H9 (cell line): ENCODE measurements around the gene IQGAP2. TPM values are rescaled to one million over a fixed set of nuclear protein-coding genes. Genes with fewer than 3 reads are reported as not detected.
A peak's percentile ranks its signal among the peaks of the same experiment; 100 is the strongest.

Experiments
- DNase-seq: peaks from one replicate; pipeline ENCODE4 v3.0.0-alpha.2; 2017
- H2AFZ ChIP-seq: one replicate; pipeline ENCODE4 v1.6.1; 2013; ENCODE audit warnings: mild to moderate bottlenecking, low read length, control low read depth, moderate library complexity
- H2AK5ac ChIP-seq: 2 replicates; pipeline ENCODE4 v1.6.1; 2013; ENCODE audit warnings: low read length, control low read depth, mixed read lengths; ENCODE audit not compliant: insufficient read length
- H2BK120ac ChIP-seq: one replicate; pipeline ENCODE4 v1.6.1; 2013; ENCODE audit warnings: low read depth, mild to moderate bottlenecking, low read length, control low read depth, inconsistent platforms; ENCODE audit not compliant: poor library complexity, severe bottlenecking
- H2BK12ac ChIP-seq: 2 replicates; pipeline ENCODE4 v1.6.1; 2013; ENCODE audit warnings: low read length, control low read depth, mixed read lengths, low read depth; ENCODE audit not compliant: insufficient read length
- H2BK15ac ChIP-seq: 2 replicates; pipeline ENCODE4 v1.6.1; 2013; ENCODE audit warnings: low read depth, low read length, control low read depth
- H2BK20ac ChIP-seq: one replicate; pipeline ENCODE4 v1.6.1; 2013; ENCODE audit warnings: low read depth, mild to moderate bottlenecking, low read length, control low read depth, inconsistent platforms; ENCODE audit not compliant: poor library complexity, severe bottlenecking
- H2BK5ac ChIP-seq: 2 replicates; pipeline ENCODE4 v1.6.1; 2013; ENCODE audit warnings: low read length, control low read depth, mixed read lengths; ENCODE audit not compliant: insufficient read length
- H3K14ac ChIP-seq: 2 replicates; pipeline ENCODE4 v1.6.1; 2013; ENCODE audit warnings: low read length, control low read depth; ENCODE audit not compliant: insufficient read depth
- H3K18ac ChIP-seq: 2 replicates; pipeline ENCODE4 v1.6.1; 2013; ENCODE audit warnings: low read depth, mild to moderate bottlenecking, mixed read lengths, low read length, control low read depth; ENCODE audit not compliant: insufficient read length
- H3K23ac ChIP-seq: 2 replicates; pipeline ENCODE4 v1.6.1; 2013; ENCODE audit warnings: low read length, control low read depth, mixed read lengths, low read depth; ENCODE audit not compliant: insufficient read length
- H3K23me2 ChIP-seq: 2 replicates; pipeline ENCODE4 v1.6.1; 2013; ENCODE audit warnings: low read depth, mild to moderate bottlenecking, mixed read lengths, low read length, control low read depth; ENCODE audit not compliant: insufficient read length, poor library complexity, severe bottlenecking
- H3K27ac ChIP-seq: 2 replicates; pipeline ENCODE4 v1.5.1; 2013; ENCODE audit warnings: low read length, control low read depth, mixed read lengths, low read depth; ENCODE audit not compliant: insufficient read length
- H3K27me3 ChIP-seq: 2 replicates; pipeline ENCODE4 v1.6.1; 2013; ENCODE audit warnings: low read length, control low read depth, inconsistent platforms; ENCODE audit not compliant: insufficient read depth
- H3K4ac ChIP-seq: 2 replicates; pipeline ENCODE4 v1.6.1; 2013; ENCODE audit warnings: low read depth, mild to moderate bottlenecking, control low read depth, inconsistent platforms, low read length, moderate library complexity
- H3K4me1 ChIP-seq: 2 replicates; pipeline ENCODE4 v1.6.1; 2013; ENCODE audit warnings: low read length, control low read depth, inconsistent platforms; ENCODE audit not compliant: insufficient read depth
- H3K4me2 ChIP-seq: 2 replicates; pipeline ENCODE4 v1.6.1; 2013; ENCODE audit warnings: low read length, control low read depth, mixed read lengths; ENCODE audit not compliant: insufficient read length, insufficient read depth
- H3K56ac ChIP-seq: 2 replicates; pipeline ENCODE4 v1.6.1; 2013; ENCODE audit warnings: low read depth, mild to moderate bottlenecking, mixed read lengths, low read length, control low read depth; ENCODE audit not compliant: insufficient read length
- H3K79me1 ChIP-seq: 2 replicates; pipeline ENCODE4 v1.6.1; 2013; ENCODE audit warnings: low read depth, mild to moderate bottlenecking, moderate library complexity, low read length, control low read depth, inconsistent platforms; ENCODE audit not compliant: insufficient read depth, poor library complexity, severe bottlenecking
- H3K79me2 ChIP-seq: 2 replicates; pipeline ENCODE4 v1.6.1; 2013; ENCODE audit warnings: low read length, control low read depth, inconsistent platforms; ENCODE audit not compliant: insufficient read depth
- H3K9ac ChIP-seq: 2 replicates; pipeline ENCODE4 v1.6.1; 2013; ENCODE audit warnings: low read length, control low read depth, mixed read lengths; ENCODE audit not compliant: insufficient read length; ENCODE audit errors: extremely low read depth
- H3K9me3 ChIP-seq: one replicate; pipeline ENCODE4 v1.6.1; 2013; ENCODE audit warnings: low read depth, low read length, inconsistent platforms; ENCODE audit not compliant: control insufficient read depth
- H3T11ph ChIP-seq: one replicate; pipeline ENCODE4 v1.6.1; 2013; ENCODE audit warnings: mild to moderate bottlenecking, low read length, control low read depth, inconsistent platforms
- H4K20me1 ChIP-seq: one replicate; pipeline ENCODE4 v1.6.1; 2013; ENCODE audit not compliant: control insufficient read depth, insufficient read length, insufficient read depth
- H4K5ac ChIP-seq: 2 replicates; pipeline ENCODE4 v1.6.1; 2013; ENCODE audit warnings: low read depth, mild to moderate bottlenecking, mixed read lengths, low read length, control low read depth; ENCODE audit not compliant: insufficient read length
- H4K8ac ChIP-seq: replicated peaks from 2 replicates; pipeline ENCODE4 v1.6.1; 2013; ENCODE audit warnings: low read length, control low read depth, mixed read lengths, low read depth; ENCODE audit not compliant: insufficient read length
- H4K91ac ChIP-seq: 2 replicates; pipeline ENCODE4 v1.6.1; 2013; ENCODE audit warnings: low read depth, mild to moderate bottlenecking, moderate library complexity, mixed read lengths, low read length, control low read depth; ENCODE audit not compliant: insufficient read length
- H3K27ac Mint-ChIP-seq, 3 experiments: 2 replicates in 2 of 3; 3 replicates in 1 of 3; pipeline ENCODE4 v1.8.0; 2020 to 2021; ENCODE audit warnings: mixed read lengths in 3 of 3, mild to moderate bottlenecking in 1 of 3, moderate library complexity in 1 of 3
- H3K27me3 Mint-ChIP-seq: 2 replicates; pipeline ENCODE4 v1.8.0; 2021; ENCODE audit warnings: low read depth, mild to moderate bottlenecking, moderate library complexity, mixed read lengths
- H3K36me3 Mint-ChIP-seq, 3 experiments: 2 replicates in 2 of 3; 3 replicates in 1 of 3; pipeline ENCODE4 v1.8.0; 2020 to 2021; ENCODE audit warnings: low read depth in 3 of 3, mixed read lengths in 3 of 3; ENCODE audit not compliant: insufficient read depth in 1 of 3
- H3K4me1 Mint-ChIP-seq, 2 experiments: 2 replicates each; pipeline ENCODE4 v1.8.0; 2020; ENCODE audit warnings: mixed read lengths in 2 of 2
- H3K4me3 Mint-ChIP-seq, 2 experiments: 2 replicates in 1 of 2; 3 replicates in 1 of 2; pipeline ENCODE4 v1.8.0; 2020 to 2021; ENCODE audit warnings: mild to moderate bottlenecking in 2 of 2, mixed read lengths in 2 of 2, moderate library complexity in 1 of 2
- H3K9me3 Mint-ChIP-seq, 2 experiments: 2 replicates in 1 of 2; 3 replicates in 1 of 2; pipeline ENCODE4 v1.8.0; 2020; ENCODE audit warnings: mild to moderate bottlenecking in 2 of 2, mixed read lengths in 2 of 2, moderate library complexity in 1 of 2
- WGBS: extraction: QIAGEN DNeasy Blood & Tissue Kit; methylation state at CpG from one replicate; pipeline ENCODE4 v1.1.7; 2013; ENCODE audit warnings: missing lambda C conversion rate, low lambda C conversion rate, mixed read lengths; ENCODE audit not compliant: insufficient read length; ENCODE audit errors: extremely low coverage; 5-methylcytosine and 5-hydroxymethylcytosine counted together
- total RNA-seq: library from RNA; stranded (reverse); gene quantifications from 2 replicates; pipeline ENCODE4 v1.2.1, GENCODE V29; 2021
- TF ChIP-seq, protein P1 (sequence below): fragments of 200-600 bp; sonication (generic); conservative IDR thresholded peaks from 3 replicates; pipeline ENCODE4 v1.8.0; 2021; ENCODE audit warnings: antibody characterized with exemption, mild to moderate bottlenecking

Gene IQGAP2
- total RNA-seq, 1 experiment from 2014 or later: 22.5 TPM

DNA sequence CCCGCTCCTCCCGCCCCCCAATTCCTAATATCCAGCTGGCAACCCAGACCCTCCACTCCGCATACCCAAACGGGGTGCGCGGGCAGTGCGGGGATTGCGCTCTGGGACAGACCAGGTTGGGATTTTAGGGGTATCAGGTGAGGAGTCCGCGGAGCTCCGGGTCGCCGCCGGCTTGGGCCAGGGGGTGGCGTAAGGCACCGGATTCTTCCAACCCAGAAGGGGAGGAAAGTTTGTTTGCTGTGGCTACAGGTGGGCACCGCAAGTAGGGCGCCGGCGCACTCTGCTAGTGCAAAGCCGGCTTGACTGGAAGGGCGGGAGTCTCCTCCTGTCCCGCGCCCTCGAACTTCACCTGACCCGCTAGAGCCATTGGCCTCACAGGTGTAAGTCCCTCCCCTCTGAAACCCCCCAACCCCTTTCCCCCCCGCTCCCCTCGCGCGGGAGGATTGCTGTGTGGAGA, 709 bp downstream of the IQGAP2 start:
- Histone ChIP-seq H4K20me1 (no peaks in the 10 kb centered on the region), H2AK5ac (no peak overlapping the region), H3K9ac (peak overlapping the region; percentile 27), H4K91ac (no peak overlapping the region), H2BK20ac (no peak overlapping the region), H3K9me3 (no peaks in the 10 kb centered on the region), H3K18ac (peak overlapping the region; percentile 21), H3K14ac (0 out of 2 replicates have a peak overlapping the region, but pooled peaks have one; percentile 61), H3K4ac (no peak overlapping the region), H3K4me1 (peaks cover 11% of the 10 kb centered on the region; the same call in 1 of the 2 replicates), H3K79me1 (peaks cover 3% of the 10 kb centered on the region), H3K27ac (no peak overlapping the region), H4K5ac (no peak overlapping the region), H3K4me2 (peak overlapping the region; percentile 56), H3T11ph (no peak overlapping the region), H2BK15ac (no peak overlapping the region), H2AFZ (no peak overlapping the region), H4K8ac (no peak overlapping the region), H3K79me2 (peaks cover 22% of the 10 kb centered on the region; the same call in 1 of the 2 replicates), H3K56ac (no peak overlapping the region), H3K27me3 (no peaks in the 10 kb centered on the region), H2BK120ac (no peak overlapping the region), H3K23ac (no peak overlapping the region), H2BK12ac (no peak overlapping the region), H3K23me2 (peaks cover 7% of the 10 kb centered on the region), H2BK5ac (no peak overlapping the region)
- Mint-ChIP-seq H3K27me3 (peaks cover 15% of the 10 kb centered on the region), H3K4me1 (peaks cover 29% of the 10 kb centered on the region in 2 experiments), H3K4me3 (peak overlapping the region; percentile 91 to 96), H3K9me3 (no peaks in the 10 kb centered on the region; a peak in 1 of 5 replicates), H3K27ac (peak overlapping the region in 1 of 3 experiments; percentile 29; a peak in 1 of 7 replicates), H3K36me3 (no peaks in the 10 kb centered on the region; a peak in 1 of 7 replicates)
- TF ChIP-seq, protein P1, sequence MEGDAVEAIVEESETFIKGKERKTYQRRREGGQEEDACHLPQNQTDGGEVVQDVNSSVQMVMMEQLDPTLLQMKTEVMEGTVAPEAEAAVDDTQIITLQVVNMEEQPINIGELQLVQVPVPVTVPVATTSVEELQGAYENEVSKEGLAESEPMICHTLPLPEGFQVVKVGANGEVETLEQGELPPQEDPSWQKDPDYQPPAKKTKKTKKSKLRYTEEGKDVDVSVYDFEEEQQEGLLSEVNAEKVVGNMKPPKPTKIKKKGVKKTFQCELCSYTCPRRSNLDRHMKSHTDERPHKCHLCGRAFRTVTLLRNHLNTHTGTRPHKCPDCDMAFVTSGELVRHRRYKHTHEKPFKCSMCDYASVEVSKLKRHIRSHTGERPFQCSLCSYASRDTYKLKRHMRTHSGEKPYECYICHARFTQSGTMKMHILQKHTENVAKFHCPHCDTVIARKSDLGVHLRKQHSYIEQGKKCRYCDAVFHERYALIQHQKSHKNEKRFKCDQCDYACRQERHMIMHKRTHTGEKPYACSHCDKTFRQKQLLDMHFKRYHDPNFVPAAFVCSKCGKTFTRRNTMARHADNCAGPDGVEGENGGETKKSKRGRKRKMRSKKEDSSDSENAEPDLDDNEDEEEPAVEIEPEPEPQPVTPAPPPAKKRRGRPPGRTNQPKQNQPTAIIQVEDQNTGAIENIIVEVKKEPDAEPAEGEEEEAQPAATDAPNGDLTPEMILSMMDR: peak; percentile 71
- DNase-seq: peak; percentile 87
- WGBS: no CpG with 5 or more reads among the region's 30 CpGs
